ENCODE results near the gene PCGF5. TPM values are rescaled to one million over a fixed set of nuclear protein-coding genes. Genes with fewer than 3 reads are reported as not detected.
"Not testable (repeated sequence)": the region's sequence is repeated elsewhere in the genome, so short reads cannot be mapped to it uniquely, and the experiment has no call there.

PCGF5 gene
- total RNA-seq, 1 experiment from 2014 or later = 28.8 TPM

DNA sequence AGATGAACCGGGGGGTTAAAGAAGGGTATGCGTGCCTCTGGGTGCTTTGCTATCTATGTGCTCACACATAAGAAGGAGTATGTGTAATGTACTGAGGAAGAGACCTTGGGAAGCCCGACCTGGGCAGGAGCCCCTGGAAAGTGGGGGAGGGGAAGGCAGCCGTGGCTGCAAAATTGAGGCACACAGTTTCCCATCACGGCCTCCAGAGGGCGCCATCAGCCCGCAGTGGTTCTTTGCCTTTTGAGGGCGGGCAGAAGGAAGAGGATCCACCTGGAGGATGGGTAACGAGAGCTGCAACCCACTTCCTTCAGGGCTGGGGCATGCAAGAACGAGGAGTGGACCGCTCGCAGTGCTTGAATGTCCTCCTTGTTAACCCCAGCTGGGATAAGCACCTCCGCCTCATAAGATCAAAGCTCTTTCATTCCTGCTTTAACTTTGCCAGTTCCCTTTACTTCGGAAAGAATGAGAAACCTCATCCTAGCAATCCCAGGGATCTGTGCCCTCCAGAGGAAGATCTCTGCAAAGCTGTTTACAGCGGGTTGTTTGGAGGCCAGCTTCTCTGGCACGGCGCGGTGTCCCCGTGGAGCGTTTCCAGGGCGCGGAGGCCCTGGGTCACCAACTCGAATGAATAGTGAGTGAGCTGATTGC lies 77.9 kb downstream of the PCGF5 start:
- DNase-seq = peak; percentile 69
- H3K4me3 ChIP-seq = peak overlapping the region; percentile 37
- no peaks in the 10 kb centered on the region for H3K27me3 ChIP-seq
- no peaks in the 10 kb centered on the region for H3K9me3 ChIP-seq
- H3K36me3 ChIP-seq = no peaks in the 10 kb centered on the region

DNA sequence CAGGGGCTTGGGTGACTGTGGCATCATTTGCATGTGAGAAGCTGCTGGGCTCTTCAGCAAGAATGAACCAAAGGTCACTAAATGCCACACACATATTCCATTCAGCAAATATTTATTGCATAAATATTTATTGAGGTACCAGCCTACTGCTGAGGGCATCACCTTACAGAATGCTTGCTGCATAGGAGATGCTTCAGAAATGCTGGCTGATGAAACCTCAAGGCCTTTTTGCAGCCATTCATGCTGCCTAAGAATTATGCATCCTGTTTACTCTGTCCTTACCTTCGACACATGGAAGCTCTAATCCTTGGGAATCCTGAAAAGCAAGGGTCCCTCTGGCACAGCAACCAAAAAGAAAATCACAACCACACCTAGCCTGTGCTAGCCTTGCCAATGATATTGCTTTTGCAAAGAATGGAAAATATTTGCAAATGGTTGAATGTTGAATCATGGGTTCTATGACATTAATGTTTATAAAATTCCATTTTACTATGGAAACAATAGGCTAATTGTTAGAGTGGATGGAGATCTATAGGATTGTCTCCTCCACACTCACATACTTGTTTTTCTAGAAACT lies 79.6 kb downstream of the PCGF5 start:
- Histone ChIP-seq H3K9me3 (no peaks in the 10 kb centered on the region), H3K4me3 (no peak overlapping the region), H3K36me3 (no peaks in the 10 kb centered on the region), H3K27me3 (no peaks in the 10 kb centered on the region)
- DNase-seq = no peak

- H3K36me3 ChIP-seq, DNase-seq, H3K27me3 ChIP-seq, H3K4me3 ChIP-seq, H3K9me3 ChIP-seq: not testable (repeated sequence)
Measured at GRCh38 chr10:91302946-91303345, 82.5 kb downstream of the PCGF5 start.

- not testable (repeated sequence) for H3K27me3 ChIP-seq, H3K9me3 ChIP-seq, DNase-seq, H3K4me3 ChIP-seq, H3K36me3 ChIP-seq
Measured at GRCh38 chr10:91305979-91306378, 85.5 kb downstream of the PCGF5 start.

- no peaks in the 10 kb centered on the region for H3K9me3 ChIP-seq
- no peak for DNase-seq
- no peaks in the 10 kb centered on the region for H3K36me3 ChIP-seq
- H3K4me3 ChIP-seq = no peak overlapping the region
- no peaks in the 10 kb centered on the region for H3K27me3 ChIP-seq
Measured at GRCh38 chr10:91307489-91307888, 87.0 kb downstream of the PCGF5 start.

- DNase-seq = no peak
Measured at GRCh38 chr10:91309711-91310110, 89.2 kb downstream of the PCGF5 start.

GRCh38 chr10:91311601-91312381 lies 91.3 kb downstream of the PCGF5 start:
- H3K9me3 ChIP-seq = no peaks in the 10 kb centered on the region
- no peaks in the 10 kb centered on the region for H3K27me3 ChIP-seq
- H3K4me3 ChIP-seq = no peak overlapping the region
- no peaks in the 10 kb centered on the region for H3K36me3 ChIP-seq
- no peak for DNase-seq

More at GRCh38 chr10:91309711-91310110, 89.2 kb downstream of the PCGF5 start:
- Histone ChIP-seq H3K9me3 (no peaks in the 10 kb centered on the region), H3K27me3 (no peaks in the 10 kb centered on the region), H3K36me3 (no peaks in the 10 kb centered on the region), H3K4me3 (no peak overlapping the region)

GRCh38 chr10:91312382-91312733 lies 91.9 kb downstream of the PCGF5 start:
- Histone ChIP-seq H3K36me3 (no peaks in the 10 kb centered on the region), H3K27me3 (no peaks in the 10 kb centered on the region), H3K9me3 (no peaks in the 10 kb centered on the region), H3K4me3 (no peak overlapping the region)
- DNase-seq = no peak

- H3K4me3 ChIP-seq = no peak overlapping the region
- no peaks in the 10 kb centered on the region for H3K27me3 ChIP-seq
- no peaks in the 10 kb centered on the region for H3K36me3 ChIP-seq
- DNase-seq = peak; percentile 54
- no peaks in the 10 kb centered on the region for H3K9me3 ChIP-seq
Measured at GRCh38 chr10:91313796-91314485, 93.5 kb downstream of the PCGF5 start.

DNA sequence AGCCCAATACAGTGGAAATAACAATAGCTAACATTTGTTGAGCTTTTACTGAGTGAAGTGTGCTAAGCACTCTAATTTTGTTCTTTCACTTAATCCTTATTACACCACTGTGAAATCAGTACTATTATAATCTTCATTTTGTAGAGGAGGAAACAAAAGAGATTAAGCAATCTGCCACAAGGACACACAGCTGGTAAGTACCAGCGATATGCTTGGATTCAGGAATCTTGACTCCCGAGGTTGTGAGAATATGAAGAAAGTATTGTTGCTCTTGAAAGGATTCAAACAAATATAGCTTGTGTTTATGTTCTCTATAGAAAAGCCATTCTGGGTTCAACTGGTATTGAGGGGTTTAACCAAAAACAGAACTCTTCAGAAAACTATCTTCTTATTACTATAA lies 96.0 kb downstream of the PCGF5 start:
- DNase-seq = no peak
- Histone ChIP-seq H3K9me3 (no peaks in the 10 kb centered on the region), H3K4me3 (no peak overlapping the region), H3K27me3 (no peaks in the 10 kb centered on the region), H3K36me3 (no peaks in the 10 kb centered on the region)

DNA sequence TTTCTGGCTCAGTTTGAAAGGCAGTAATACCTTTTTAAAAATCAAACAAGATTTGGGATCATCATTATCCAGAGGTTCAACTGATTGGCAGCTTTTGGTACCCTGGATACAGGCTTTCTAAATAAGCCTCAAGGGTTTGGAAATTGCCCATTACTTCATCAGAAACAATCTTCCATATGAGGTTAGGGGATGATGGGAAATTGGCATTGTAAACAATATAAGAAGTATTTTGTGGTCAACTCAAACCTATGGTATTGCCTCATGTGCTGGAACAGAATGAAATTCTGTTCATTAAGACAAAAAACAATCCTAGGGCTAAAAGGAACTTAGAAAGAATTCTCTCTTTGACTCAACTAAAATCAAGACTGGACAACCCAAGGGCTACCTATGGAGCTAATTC lies 97.1 kb downstream of the PCGF5 start:
- no peak for DNase-seq
- no peaks in the 10 kb centered on the region for H3K27me3 ChIP-seq
- H3K36me3 ChIP-seq = no peaks in the 10 kb centered on the region
- H3K9me3 ChIP-seq = no peaks in the 10 kb centered on the region
- no peak overlapping the region for H3K4me3 ChIP-seq

DNA sequence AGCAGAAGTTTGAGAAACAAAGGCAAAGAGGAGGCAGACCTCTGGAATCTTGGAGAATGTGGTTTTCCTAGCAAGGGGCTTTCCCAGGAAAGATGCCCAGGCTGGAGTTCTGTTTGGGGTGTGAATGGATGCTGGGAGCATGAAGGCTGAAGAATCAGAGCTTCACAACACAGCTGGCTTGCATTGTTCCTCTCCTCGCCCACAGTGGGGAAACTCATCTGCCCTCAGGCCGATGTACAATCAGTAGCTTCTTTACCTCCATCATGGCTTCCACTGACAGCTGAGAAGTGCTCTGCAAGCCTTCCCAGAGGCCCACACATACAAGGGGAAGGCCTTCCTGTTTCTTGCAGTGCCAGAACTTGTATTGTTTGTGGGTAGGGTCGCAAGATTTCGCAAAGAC lies 98.9 kb downstream of the PCGF5 start:
- DNase-seq = no peak
- Histone ChIP-seq H3K9me3 (no peaks in the 10 kb centered on the region), H3K27me3 (no peaks in the 10 kb centered on the region), H3K4me3 (no peak overlapping the region), H3K36me3 (no peaks in the 10 kb centered on the region)

DNA sequence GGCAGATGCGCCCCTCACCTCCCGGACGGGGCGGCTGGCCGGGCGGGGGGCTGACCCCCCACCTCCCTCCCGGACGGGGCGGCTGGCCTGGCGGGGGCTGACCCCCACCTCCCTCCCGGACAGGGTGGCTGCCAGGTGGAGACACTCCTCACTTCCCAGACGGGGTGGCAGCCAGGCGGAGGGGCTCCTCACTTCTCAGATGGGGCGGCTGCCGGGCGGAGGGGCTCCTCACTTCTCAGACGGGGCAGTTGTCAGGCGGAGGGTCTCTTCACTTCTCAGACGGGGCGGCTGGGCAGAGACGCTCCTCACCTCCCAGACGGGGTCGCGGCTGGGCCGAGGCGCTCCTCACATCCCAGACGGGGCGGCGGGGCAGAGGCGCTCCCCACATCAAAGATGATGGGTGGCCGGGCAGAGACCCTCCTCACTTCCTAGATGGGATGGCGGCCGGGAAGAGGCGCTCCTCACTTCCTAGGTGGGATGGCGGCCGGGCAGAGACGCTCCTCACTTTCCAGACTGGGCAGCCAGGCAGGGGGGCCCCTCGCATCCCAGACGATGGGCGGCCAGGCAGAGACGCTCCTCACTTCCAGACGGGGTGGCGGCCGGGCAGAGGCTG lies 102.9 kb downstream of the PCGF5 start:
- not testable (repeated sequence) for H3K4me3 ChIP-seq, H3K36me3 ChIP-seq, H3K9me3 ChIP-seq, H3K27me3 ChIP-seq, DNase-seq

- H3K36me3 ChIP-seq = no peaks in the 10 kb centered on the region
- DNase-seq = no peak
- peaks cover 7% of the 10 kb centered on the region for H3K9me3 ChIP-seq
- H3K27me3 ChIP-seq = no peaks in the 10 kb centered on the region
- H3K4me3 ChIP-seq = no peak overlapping the region
Measured at GRCh38 chr10:91328320-91328984, 108.0 kb downstream of the PCGF5 start.
